IMR-90 (cell line): ENCODE measurements around the gene WDR76. TPM values are rescaled to one million over a fixed set of nuclear protein-coding genes. Genes with fewer than 3 reads are reported as not detected.
A peak's percentile ranks its signal among the peaks of the same experiment; 100 is the strongest.

ENCODE experiments used
- ATAC-seq: fragments of 200-7000 bp; cut with Tn5 transposase; 2 replicates; pipeline ENCODE4 v1.9.1; 2020; ENCODE audit warnings: low read depth, mild to moderate bottlenecking, moderate library complexity
- BruUV-seq: library from RNA; stranded (reverse); fragments of 400-500 nt; replicated peaks from 2 replicates; lab custom pipeline; 2021; lab: Mats Ljungman, UMichigan
- CTCF ChIA-PET: fragments of 300-600 bp; formaldehyde crosslinking; extraction: SDS; loops from one replicate; lab custom pipeline; 2021; ENCODE audit warnings: antibody characterized with exemption; lab: Yijun Ruan, JAX
- POLR2A ChIA-PET: fragments of 300-600 bp; sonication (Branson Sonifier 250); formaldehyde crosslinking; loops from one replicate; lab custom pipeline; 2022; ENCODE audit warnings: antibody characterized with exemption; ENCODE audit not compliant: unreplicated experiment; lab: Charles Lee
- DNase-seq: peaks from one replicate; pipeline ENCODE4 v3.0.0; 2013
- H2AFZ ChIP-seq: replicated peaks from 2 replicates; pipeline ENCODE3; 2013; ENCODE audit warnings: low read length, mild to moderate bottlenecking; ENCODE audit not compliant: poor library complexity
- H2AK5ac ChIP-seq: 2 replicates; pipeline ENCODE4 v1.6.1; 2013; ENCODE audit warnings: low read depth, low read length, inconsistent platforms
- H2AK9ac ChIP-seq: replicated peaks from 2 replicates; pipeline ENCODE3; 2013; ENCODE audit warnings: mild to moderate bottlenecking, low read depth, low read length, moderate library complexity; ENCODE audit not compliant: poor library complexity
- H2BK120ac ChIP-seq: 2 replicates; pipeline ENCODE4 v1.6.1; 2013; ENCODE audit warnings: low read depth, low read length, inconsistent platforms
- H2BK15ac ChIP-seq: 3 replicates; pipeline ENCODE4 v1.6.1; 2013; ENCODE audit warnings: low read depth, low read length, inconsistent platforms
- H2BK20ac ChIP-seq: 2 replicates; pipeline ENCODE4 v1.6.1; 2013; ENCODE audit warnings: low read depth, mild to moderate bottlenecking, inconsistent platforms, low read length, moderate library complexity
- H2BK5ac ChIP-seq: 2 replicates; pipeline ENCODE4 v1.6.1; 2013; ENCODE audit warnings: mild to moderate bottlenecking, low read depth, low read length, inconsistent platforms; ENCODE audit not compliant: poor library complexity, severe bottlenecking
- H3K14ac ChIP-seq: replicated peaks from 2 replicates; pipeline ENCODE4 v1.6.1; 2013; ENCODE audit warnings: low read depth, low read length, inconsistent platforms
- H3K18ac ChIP-seq: 2 replicates; pipeline ENCODE4 v1.6.1; 2013; ENCODE audit warnings: low read depth, low read length, control low read depth
- H3K23ac ChIP-seq: 2 replicates; pipeline ENCODE4 v1.6.1; 2013; ENCODE audit warnings: low read depth, low read length, inconsistent platforms
- H3K27ac ChIP-seq: 2 replicates; pipeline ENCODE4 v1.5.1; 2013; ENCODE audit warnings: mild to moderate bottlenecking, control low read depth, low read length; ENCODE audit not compliant: insufficient read depth
- H3K27me3 ChIP-seq: 2 replicates; pipeline ENCODE4 v1.6.1; 2013; ENCODE audit warnings: low read length; ENCODE audit not compliant: control insufficient read depth, insufficient read depth
- H3K36me3 ChIP-seq: 2 replicates; pipeline ENCODE4 v1.6.1; 2013; ENCODE audit warnings: low read length, mixed read lengths; ENCODE audit not compliant: control insufficient read depth, insufficient read depth
- H3K4ac ChIP-seq: 2 replicates; pipeline ENCODE4 v1.6.1; 2013; ENCODE audit warnings: low read depth, low read length, inconsistent platforms
- H3K4me1 ChIP-seq: 2 replicates; pipeline ENCODE4 v1.6.1; 2013; ENCODE audit warnings: low read length, mixed read lengths; ENCODE audit not compliant: control insufficient read depth, insufficient read depth
- H3K4me2 ChIP-seq: 2 replicates; pipeline ENCODE4 v1.6.1; 2013; ENCODE audit warnings: low read depth, mild to moderate bottlenecking, control low read depth, low read length, moderate library complexity
- H3K4me3 ChIP-seq: 2 replicates; pipeline ENCODE4 v1.5.1; 2013; ENCODE audit warnings: low read depth, mild to moderate bottlenecking, control low read depth, low read length, moderate library complexity; ENCODE audit not compliant: insufficient read depth
- H3K56ac ChIP-seq: 2 replicates; pipeline ENCODE4 v1.6.1; 2013; ENCODE audit warnings: low read length, inconsistent platforms; ENCODE audit not compliant: insufficient read depth; ENCODE audit errors: extremely low read depth
- H3K79me1 ChIP-seq, 2 experiments: 2 replicates each; pipeline ENCODE4 v1.6.1; 2013; ENCODE audit warnings: low read length in 2 of 2, inconsistent platforms in 1 of 2, low read depth in 1 of 2
- H3K9ac ChIP-seq: 2 replicates; pipeline ENCODE4 v1.6.1; 2013; ENCODE audit warnings: low read depth, low read length, control low read depth
- H3K9me1 ChIP-seq: 2 replicates; pipeline ENCODE4 v1.6.1; 2013; ENCODE audit warnings: low read length, inconsistent platforms; ENCODE audit not compliant: insufficient read depth
- H3K9me3 ChIP-seq: 2 replicates; pipeline ENCODE4 v1.6.1; 2013; ENCODE audit warnings: low read length; ENCODE audit not compliant: control insufficient read depth, insufficient read depth
- H4K20me1 ChIP-seq: 2 replicates; pipeline ENCODE4 v1.6.1; 2013; ENCODE audit warnings: low read length, inconsistent platforms; ENCODE audit not compliant: insufficient read depth
- H4K5ac ChIP-seq: 2 replicates; pipeline ENCODE4 v1.6.1; 2013; ENCODE audit warnings: mild to moderate bottlenecking, low read depth, low read length, control low read depth
- H4K8ac ChIP-seq, 2 experiments: 2 replicates each; pipeline ENCODE4 v1.6.1; 2013; ENCODE audit warnings: low read depth in 2 of 2, low read length in 2 of 2, control low read depth in 1 of 2, inconsistent platforms in 1 of 2
- H4K91ac ChIP-seq: 2 replicates; pipeline ENCODE4 v1.6.1; 2013; ENCODE audit warnings: low read depth, low read length, inconsistent platforms; ENCODE audit not compliant: insufficient read depth
- CEBPB ChIP-seq: IDR thresholded peaks from 2 replicates; pipeline ENCODE4 v1.6.1; 2012; ENCODE audit warnings: low read depth, low read length, improper control_type of control experiment
- CHD1 ChIP-seq: IDR thresholded peaks from 2 replicates; pipeline ENCODE4 v1.6.1; 2012; ENCODE audit warnings: low read depth, low read length, improper control_type of control experiment
- ELK1 ChIP-seq: fragments of 150-350 bp; IDR thresholded peaks from 2 replicates; pipeline ENCODE4 v1.6.1; 2016; ENCODE audit warnings: low read depth, mild to moderate bottlenecking, low read length, moderate library complexity, borderline replicate concordance
- FOS ChIP-seq: fragments of 150-350 bp; IDR thresholded peaks from 2 replicates; pipeline ENCODE4 v1.6.1; 2016; ENCODE audit warnings: low read depth, low read length
- MAFK ChIP-seq: IDR thresholded peaks from 2 replicates; pipeline ENCODE4 v1.6.1; 2012; ENCODE audit warnings: low read depth, low read length, improper control_type of control experiment
- MXI1 ChIP-seq: IDR thresholded peaks from 2 replicates; pipeline ENCODE4 v1.6.1; 2012; ENCODE audit warnings: low read depth, mild to moderate bottlenecking, low read length, moderate library complexity, borderline replicate concordance
- POLR2A ChIP-seq: IDR thresholded peaks from 2 replicates; pipeline ENCODE4 v1.6.1; 2012; ENCODE audit warnings: mild to moderate bottlenecking, low read depth, low read length
- RAD21 ChIP-seq: IDR thresholded peaks from 2 replicates; pipeline ENCODE4 v1.6.1; 2012; ENCODE audit warnings: low read length, improper control_type of control experiment
- RCOR1 ChIP-seq: IDR thresholded peaks from 2 replicates; pipeline ENCODE4 v1.6.1; 2012; ENCODE audit warnings: mild to moderate bottlenecking, low read length, improper control_type of control experiment; ENCODE audit not compliant: insufficient replicate concordance
- RFX5 ChIP-seq: IDR thresholded peaks from 2 replicates; pipeline ENCODE4 v1.8.0; 2012; ENCODE audit warnings: low read depth, mild to moderate bottlenecking, low read length, moderate library complexity
- SMC3 ChIP-seq: fragments of 150-350 bp; IDR thresholded peaks from 2 replicates; pipeline ENCODE4 v1.6.1; 2016; ENCODE audit warnings: low read depth, mild to moderate bottlenecking, antibody characterized with exemption, low read length, moderate library complexity
- WGBS, 2 experiments: methylation state at CpG; one replicate each; pipeline versions ENCODE4 v1.1.5 to v1.1.7; 2013; ENCODE audit warnings: missing lambda C conversion rate in 2 of 2; ENCODE audit not compliant: insufficient read length in 1 of 2; ENCODE audit errors: extremely low coverage in 2 of 2; 5-methylcytosine and 5-hydroxymethylcytosine counted together
- dilution Hi-C: fragments of 300-500 bp; cut with HindIII; formaldehyde crosslinking; loops from one replicate; pipeline ENCODE4 v1.14.3; 2018; ENCODE audit warnings: low sequenced_read_pairs; ENCODE audit not compliant: unreplicated experiment
- in situ Hi-C: fragments of 300-500 bp; cut with MboI; formaldehyde crosslinking; loops from 3 replicates; pipeline ENCODE4 v1.14.3; 2019; ENCODE audit warnings: low sequenced_read_pairs, inconsistent platforms, mixed read lengths
- intact Hi-C: fragments of 100-400 bp; cut with micrococcal nuclease; formaldehyde crosslinking; loops from 2 replicates; pipeline ENCODE4 v1.10.0; 2022
- polyA plus RNA-seq, 3 experiments: library from polyadenylated mRNA; depleted of rRNA; stranded (reverse); fragments of >200 nt; gene quantifications; 2 replicates each; pipeline ENCODE4 v1.2.3, GENCODE V29; 2012; ENCODE audit warnings: low replicate concordance in 1 of 3
- total RNA-seq: library from RNA; depleted of rRNA; stranded (reverse); fragments of >200 nt; gene quantifications from 2 replicates; pipeline ENCODE4 v1.2.3, GENCODE V29; 2012
- TF ChIP-seq, protein P1 (sequence below): fragments of 150-350 bp; IDR thresholded peaks from 2 replicates; pipeline ENCODE4 v1.6.1; 2017; ENCODE audit warnings: mild to moderate bottlenecking, antibody characterized with exemption, low read length, low read depth
- TF ChIP-seq, protein P2 (sequence below): conservative IDR thresholded peaks from 2 replicates; pipeline ENCODE4 v1.5.1; 2012; ENCODE audit warnings: mild to moderate bottlenecking, low read depth, low read length, improper control_type of control experiment

Gene WDR76
- total and polyA plus RNA-seq, 2 of the 4 experiments (the other 2 are of a cell fraction), result 4.8 to 25.8 TPM

DNA sequence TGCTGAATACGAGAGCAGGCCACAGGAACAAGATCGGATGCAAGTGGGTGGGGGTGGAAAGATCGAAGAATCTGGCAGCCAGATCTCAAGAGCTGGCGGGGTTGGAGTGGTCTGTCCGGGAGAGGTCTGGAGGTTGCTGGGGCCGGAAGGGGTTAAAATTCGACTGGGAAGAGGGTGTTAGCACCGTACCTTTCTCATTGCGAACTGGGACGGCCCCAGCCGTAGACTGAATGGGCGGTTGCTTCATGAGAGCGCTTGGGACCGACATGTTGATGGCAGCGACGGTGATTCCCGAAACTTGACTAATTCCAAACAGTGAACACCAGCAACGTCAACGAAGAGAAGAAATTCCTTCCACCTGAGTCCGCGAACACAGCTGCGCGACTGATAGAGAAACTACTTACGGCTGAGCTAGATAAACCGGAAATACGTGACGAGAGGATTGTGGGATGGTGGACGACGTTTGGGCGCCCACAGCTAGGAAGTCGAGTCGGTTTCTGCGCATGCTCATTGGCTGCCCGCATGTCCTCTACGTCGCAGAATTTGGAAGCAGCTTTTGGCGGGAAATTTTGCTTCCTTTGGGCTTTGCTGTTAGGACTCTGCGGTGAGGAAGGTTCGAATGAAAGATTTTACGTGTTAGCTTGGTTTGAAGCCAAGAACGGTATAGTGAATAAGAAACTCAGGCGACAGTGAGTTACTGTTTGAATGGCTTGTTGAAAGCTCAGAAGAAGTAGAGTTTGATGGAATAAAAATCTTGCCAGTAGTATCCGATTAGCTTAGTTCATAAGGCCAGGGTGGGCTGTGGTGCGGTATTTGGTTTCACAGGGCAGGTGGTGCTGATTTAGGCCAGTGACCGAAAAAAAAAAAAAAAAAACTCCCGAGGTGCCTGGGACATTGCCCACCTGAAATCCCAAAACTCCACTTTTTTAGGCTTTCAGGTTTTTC lies 2.2 kb upstream of the WDR76 start, which contains the start of gene MFAP1:
Gene MFAP1, minus strand, starts transcription at position 389 of the 945 bp plus-strand sequence. Its CDS starts 121 bp downstream, at position 268.
- in situ Hi-C loops (no loop called here), dilution Hi-C loops (no loop called here), intact Hi-C loops (no loop called here)
- Histone ChIP-seq H3K27me3 (no peaks in the 10 kb centered on the region), H4K5ac (peak within 1 kb of the TSS; percentile 64), H3K4me1 (peaks cover 4% of the 10 kb centered on the region), H4K91ac (peak within 1 kb of the TSS; percentile 72), H2BK15ac (peak within 1 kb of the TSS; percentile 25; the same call in 1 of the 3 replicates), H2AK9ac (peak within 1 kb of the TSS; percentile 86), H4K8ac (peak within 1 kb of the TSS; percentile 58 to 90), H2BK120ac (peak within 1 kb of the TSS; percentile 58), H3K4ac (peak within 1 kb of the TSS; percentile 84), H3K79me1 (peaks cover 15 to 45% of the 10 kb centered on the region in 2 experiments), H3K18ac (peak within 1 kb of the TSS; percentile 76), H2AFZ (peak within 1 kb of the TSS; percentile 88), H2AK5ac (peak within 1 kb of the TSS; percentile 94), H3K27ac (peak within 1 kb of the TSS; percentile 86), H3K14ac (peak within 1 kb of the TSS; percentile 85), H3K4me2 (peak within 1 kb of the TSS; percentile 98), H3K36me3 (peaks cover 4% of the 10 kb centered on the region), H3K9me1 (peaks cover 8% of the 10 kb centered on the region; the same call in 1 of the 2 replicates), H3K23ac (peak within 1 kb of the TSS; percentile 95), H3K56ac (peak within 1 kb of the TSS; percentile 93), H4K20me1 (peaks cover 11% of the 10 kb centered on the region; the same call in 1 of the 2 replicates), H3K9ac (peak within 1 kb of the TSS; percentile 90), H3K9me3 (no peaks in the 10 kb centered on the region), H2BK5ac (peak within 1 kb of the TSS; percentile 85), H3K4me3 (peak within 1 kb of the TSS; percentile 72), H2BK20ac (peak within 1 kb of the TSS; percentile 42; the same call in 1 of the 2 replicates)
- WGBS, 2 experiments, result 5% methylated on average over 24 of the region's 46 CpGs; no CpG with 5 or more reads in 1 of the 2 experiments
- TSS peak; percentile 88 for BruUV-seq
- ChIA-PET POLR2A (no interaction called here), CTCF (no interaction called here)
- ATAC-seq, result peak; percentile 77
- DNase-seq, result peak; percentile 99
- 0 out of 2 replicates have a peak, but pooled peaks have one; percentile 56 for TF ChIP-seq MXI1
- no peak for TF ChIP-seq RFX5
- TF ChIP-seq ELK1, result no peak
- no peak for TF ChIP-seq MAFK
- peak; percentile 70 for TF ChIP-seq FOS
- no peak for TF ChIP-seq SMC3
- TF ChIP-seq, protein P1, sequence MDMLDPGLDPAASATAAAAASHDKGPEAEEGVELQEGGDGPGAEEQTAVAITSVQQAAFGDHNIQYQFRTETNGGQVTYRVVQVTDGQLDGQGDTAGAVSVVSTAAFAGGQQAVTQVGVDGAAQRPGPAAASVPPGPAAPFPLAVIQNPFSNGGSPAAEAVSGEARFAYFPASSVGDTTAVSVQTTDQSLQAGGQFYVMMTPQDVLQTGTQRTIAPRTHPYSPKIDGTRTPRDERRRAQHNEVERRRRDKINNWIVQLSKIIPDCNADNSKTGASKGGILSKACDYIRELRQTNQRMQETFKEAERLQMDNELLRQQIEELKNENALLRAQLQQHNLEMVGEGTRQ, result peak; percentile 68; the same call in 1 of the 2 replicates
- TF ChIP-seq, protein P2, sequence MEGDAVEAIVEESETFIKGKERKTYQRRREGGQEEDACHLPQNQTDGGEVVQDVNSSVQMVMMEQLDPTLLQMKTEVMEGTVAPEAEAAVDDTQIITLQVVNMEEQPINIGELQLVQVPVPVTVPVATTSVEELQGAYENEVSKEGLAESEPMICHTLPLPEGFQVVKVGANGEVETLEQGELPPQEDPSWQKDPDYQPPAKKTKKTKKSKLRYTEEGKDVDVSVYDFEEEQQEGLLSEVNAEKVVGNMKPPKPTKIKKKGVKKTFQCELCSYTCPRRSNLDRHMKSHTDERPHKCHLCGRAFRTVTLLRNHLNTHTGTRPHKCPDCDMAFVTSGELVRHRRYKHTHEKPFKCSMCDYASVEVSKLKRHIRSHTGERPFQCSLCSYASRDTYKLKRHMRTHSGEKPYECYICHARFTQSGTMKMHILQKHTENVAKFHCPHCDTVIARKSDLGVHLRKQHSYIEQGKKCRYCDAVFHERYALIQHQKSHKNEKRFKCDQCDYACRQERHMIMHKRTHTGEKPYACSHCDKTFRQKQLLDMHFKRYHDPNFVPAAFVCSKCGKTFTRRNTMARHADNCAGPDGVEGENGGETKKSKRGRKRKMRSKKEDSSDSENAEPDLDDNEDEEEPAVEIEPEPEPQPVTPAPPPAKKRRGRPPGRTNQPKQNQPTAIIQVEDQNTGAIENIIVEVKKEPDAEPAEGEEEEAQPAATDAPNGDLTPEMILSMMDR, result no peak
- peak; percentile 85 for TF ChIP-seq CHD1
- TF ChIP-seq CEBPB, result peak; percentile 88
- peak; percentile 84 for TF ChIP-seq RCOR1
- peak; percentile 98 for TF ChIP-seq POLR2A
- no peak for TF ChIP-seq RAD21
